HG03342 (cell line): ENCODE data around the gene AFM.
"Not testable (repeated sequence)": the region's sequence is repeated elsewhere in the genome, so short reads cannot be mapped to it uniquely, and the experiment has no call there.

Experiments
- ATAC-seq: cut with Tn5 transposase; IDR thresholded peaks from one replicate; pipeline ENCODE4 v1.9.1; 2021; ENCODE audit warnings: mild to moderate bottlenecking, moderate library complexity; ENCODE audit not compliant: unreplicated experiment

The AFM gene

DNA sequence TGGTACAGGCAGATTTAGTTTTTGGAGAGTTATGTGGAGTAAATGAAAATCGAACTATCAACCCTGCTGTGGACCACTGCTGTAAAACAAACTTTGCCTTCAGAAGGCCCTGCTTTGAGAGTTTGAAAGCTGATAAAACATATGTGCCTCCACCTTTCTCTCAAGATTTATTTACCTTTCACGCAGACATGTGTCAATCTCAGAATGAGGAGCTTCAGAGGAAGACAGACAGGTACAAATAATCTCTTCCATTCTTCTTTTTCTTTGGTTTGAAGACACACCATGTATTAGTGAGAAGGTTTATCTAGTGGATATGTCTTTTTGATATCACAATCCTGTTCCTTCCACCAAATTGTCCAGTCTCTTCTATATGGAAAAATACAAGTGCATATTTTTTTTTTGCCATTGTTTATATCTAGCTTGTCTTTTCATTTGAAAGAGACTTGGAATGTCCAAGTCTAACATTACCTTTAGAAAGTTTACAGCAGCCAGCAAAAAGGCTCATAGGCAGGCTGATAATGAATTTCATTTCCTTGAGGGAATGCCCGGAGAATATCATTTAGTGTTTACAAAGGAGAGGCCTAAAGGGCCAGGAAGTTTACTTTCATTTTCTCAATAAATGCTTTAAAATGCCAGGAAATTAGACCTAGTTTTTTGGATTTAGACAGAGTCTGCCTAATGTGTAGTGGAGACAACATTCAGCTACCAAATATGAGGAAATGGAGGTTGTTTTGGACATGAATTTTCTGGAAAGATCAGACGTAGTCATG, 18.6 kb downstream of the AFM start:
- ATAC-seq: no peak

- ATAC-seq: no peak
These were observed 20.2 kb downstream of the AFM start for GRCh38 chr4:73501664-73502265.

GRCh38 chr4:73505567-73505966, 24.0 kb downstream of the AFM start:
- ATAC-seq: no peak

DNA sequence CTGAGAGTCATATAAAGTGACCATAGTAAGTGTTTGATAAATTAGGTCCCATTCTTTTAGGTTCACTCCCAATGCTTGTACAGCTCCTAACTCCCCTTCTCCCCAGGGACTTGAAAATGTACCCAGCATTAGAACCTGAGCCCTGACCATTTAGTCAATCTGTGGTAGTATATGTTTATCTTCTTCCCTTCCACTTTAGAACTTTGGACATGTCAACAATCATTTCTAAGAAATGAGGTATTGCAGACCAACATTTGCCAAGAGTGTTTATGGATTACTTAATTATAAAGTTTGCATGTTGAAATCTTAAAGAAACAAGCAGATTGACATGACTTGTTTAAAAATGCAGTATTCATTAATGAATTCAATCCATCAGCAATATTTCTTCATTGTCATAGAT, 26.0 kb downstream of the AFM start:
- ATAC-seq: no peak

- ATAC-seq: no peak
These were observed 27.1 kb downstream of the AFM start for GRCh38 chr4:73508651-73509050.

DNA sequence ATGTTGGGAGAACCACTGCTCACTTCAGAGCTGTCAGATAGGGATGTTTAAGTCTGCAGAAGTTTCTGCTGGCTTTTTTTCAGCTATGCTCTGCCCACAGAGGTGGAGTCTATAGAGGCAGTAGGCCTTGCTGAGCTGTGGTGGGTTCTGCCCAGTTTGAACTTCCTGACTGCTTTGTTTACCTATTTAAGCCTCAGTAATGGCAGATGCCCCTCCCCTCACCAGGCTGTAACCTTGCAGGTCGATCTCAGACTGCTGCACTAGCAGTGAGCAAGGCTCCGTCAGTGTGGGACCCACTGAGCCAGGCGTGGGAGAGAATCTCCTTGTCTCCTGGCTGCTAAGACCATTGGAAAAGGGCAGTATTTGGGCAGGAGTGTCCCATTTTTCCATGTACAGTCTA, 36.8 kb downstream of the AFM start:
- ATAC-seq: no peak

DNA sequence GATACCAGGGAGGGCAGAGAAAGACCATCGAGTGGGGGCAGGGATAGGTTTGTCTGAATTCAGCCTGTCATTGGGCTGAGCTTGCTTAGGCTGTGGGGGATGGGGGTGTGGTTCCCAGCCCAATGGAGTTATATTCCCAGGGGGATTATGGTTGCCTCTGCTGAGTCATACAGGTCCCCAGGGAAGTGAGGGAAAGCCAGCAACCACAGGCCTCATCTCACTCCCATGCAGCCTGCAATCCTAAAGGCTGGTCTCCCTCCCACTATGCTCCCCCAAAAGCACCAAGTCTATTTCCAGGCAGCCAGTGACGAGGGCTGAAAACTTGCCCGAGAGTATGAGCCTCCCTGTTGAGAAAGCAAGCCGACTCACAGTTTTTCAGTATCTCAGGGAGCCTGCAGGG, 39.3 kb downstream of the AFM start:
- ATAC-seq: peak; percentile 46

- no peak for ATAC-seq
These were observed 41.6 kb downstream of the AFM start for GRCh38 chr4:73523126-73523525.

GRCh38 chr4:73525611-73526010, 44.1 kb downstream of the AFM start:
- ATAC-seq: no peak

DNA sequence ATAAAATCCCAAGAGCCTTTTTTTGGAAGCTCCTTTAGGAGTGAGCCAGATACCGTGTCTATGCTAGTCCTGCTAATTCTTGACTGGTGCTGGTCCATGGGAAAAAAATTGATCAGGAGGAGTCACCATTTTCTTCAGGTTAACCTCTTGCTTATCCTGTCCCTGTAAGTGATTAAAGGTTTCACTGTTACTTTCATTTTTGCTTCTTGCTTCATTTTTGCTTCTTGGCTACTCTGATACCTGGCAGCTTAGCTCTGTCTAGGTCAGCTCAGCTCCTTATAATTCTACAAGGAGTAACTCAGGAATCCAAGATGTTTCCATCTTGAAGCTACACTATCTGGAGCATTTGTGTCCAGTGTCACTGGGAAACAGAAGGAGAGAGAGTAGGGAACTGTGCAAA, 45.7 kb downstream of the AFM start:
- ATAC-seq: no peak

DNA sequence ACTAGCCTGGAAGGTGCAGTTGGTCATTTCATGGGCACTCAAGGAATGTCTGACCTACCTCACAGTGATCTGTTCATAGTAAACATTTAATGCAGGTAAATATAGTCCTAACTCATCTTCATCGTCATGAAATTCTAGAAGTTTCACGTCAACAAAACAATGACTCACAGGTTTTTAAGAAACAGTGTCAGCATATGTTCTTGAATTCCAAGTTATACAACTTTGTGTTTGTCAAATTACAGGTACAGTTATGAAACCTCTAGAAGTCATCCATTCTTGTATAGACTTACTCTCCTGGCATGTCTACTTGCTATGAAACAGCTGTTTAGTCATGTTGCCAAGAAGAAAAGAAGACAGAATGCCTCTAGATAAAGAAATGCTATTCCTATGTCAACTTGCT, 46.6 kb downstream of the AFM start:
- ATAC-seq: no peak

DNA sequence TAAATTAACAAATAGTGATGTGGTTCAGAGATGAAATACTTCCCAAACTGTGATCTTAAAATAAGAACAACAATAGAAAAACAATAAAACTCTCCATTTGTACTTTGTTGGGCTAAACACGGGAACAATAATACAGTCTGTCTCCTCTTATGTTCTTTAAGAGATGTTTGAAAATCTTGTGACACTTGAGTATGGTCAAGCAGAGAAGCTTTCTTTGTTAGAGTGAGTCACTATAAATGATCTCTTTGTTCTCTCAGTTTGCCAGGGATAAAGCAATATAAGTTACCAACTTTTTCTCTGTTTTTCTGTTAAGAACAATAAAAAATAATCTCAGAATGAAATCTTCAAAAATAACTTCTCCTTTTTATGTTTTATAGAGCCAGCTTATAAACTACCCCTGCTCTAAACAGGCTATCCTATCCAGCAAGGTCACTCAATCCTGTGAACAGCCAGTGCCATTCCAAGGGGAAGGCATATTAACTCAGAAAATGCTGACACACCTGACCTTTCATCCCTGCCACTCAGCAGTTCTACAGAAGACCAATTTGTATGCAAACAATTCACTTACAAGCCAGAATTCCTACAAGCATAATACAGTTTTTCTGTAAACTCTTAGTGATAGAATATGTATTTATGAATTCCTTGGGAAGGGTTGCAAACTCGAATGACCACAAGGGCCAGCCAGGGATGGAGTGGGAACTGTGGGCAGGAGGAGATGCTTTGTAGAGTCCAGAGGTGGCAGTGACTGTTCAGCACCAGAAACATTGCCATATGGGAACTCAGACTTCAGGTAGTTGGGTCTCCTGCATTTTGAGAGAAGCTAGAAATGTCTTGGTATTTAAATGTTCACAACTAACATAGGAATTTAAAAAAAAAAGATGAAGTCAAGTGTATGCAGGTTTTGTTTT, 52.2 kb downstream of the AFM start:
- ATAC-seq: no peak

DNA sequence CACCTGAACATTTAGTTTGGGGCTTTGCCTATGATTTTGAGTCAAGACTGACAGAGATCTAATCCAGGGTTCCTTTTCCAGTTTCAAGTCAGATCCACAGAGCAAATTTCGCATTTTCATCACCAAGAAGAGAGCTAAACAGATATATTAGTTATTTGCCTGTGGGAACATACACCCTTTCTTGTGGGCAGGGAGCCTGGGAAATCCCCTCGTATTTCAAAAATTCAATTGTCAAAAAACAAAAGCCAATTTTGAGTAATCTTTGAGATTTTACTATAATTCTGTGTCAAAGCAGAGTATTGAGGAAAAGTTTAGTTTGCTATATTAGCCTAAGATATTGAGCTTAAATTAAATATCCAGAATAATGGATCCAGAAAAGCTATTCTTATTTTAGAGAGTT, 56.6 kb downstream of the AFM start:
- ATAC-seq: no peak

DNA sequence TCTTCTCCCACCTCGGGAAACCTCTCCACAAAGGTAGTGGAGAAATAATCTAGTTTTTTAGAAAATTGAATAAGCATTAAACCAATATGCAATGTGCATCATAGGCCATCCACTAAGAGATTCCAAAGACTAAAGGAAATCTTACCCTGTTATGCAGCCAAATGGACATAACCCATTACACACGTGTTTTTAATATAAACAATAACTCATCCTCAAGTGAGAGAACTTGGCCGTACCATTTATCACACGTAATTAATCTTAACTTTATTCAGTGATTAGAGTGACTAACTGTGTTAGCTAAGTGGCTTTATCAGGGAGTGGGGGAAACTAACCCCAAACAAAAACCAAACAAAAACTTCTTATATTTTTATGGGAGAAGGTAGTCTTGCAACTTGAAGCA, 57.8 kb downstream of the AFM start:
- no peak for ATAC-seq

- no peak for ATAC-seq
These were observed 59.3 kb downstream of the AFM start for GRCh38 chr4:73540826-73541225.

DNA sequence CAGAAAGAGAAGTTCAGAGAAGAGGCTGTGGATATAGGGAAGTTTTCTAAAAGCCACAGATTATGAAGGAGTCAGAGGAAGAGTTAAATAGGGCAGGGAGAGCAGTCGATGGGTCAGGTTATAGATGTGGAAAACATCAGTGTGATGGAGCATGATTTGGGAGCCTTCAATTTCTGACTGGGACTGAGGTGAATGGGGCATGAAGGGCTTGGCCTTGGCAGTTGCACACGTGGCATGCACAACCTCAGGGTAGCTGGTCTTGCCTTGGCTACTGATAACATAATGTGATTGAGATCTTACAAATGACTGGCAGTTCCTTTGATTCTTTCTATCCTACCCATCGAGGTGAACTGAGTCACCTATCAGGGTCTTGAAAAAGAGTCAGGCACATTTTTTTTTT, 59.7 kb downstream of the AFM start:
- ATAC-seq: no peak

GRCh38 chr4:73544620-73545019, 63.1 kb downstream of the AFM start:
- ATAC-seq: no peak

DNA sequence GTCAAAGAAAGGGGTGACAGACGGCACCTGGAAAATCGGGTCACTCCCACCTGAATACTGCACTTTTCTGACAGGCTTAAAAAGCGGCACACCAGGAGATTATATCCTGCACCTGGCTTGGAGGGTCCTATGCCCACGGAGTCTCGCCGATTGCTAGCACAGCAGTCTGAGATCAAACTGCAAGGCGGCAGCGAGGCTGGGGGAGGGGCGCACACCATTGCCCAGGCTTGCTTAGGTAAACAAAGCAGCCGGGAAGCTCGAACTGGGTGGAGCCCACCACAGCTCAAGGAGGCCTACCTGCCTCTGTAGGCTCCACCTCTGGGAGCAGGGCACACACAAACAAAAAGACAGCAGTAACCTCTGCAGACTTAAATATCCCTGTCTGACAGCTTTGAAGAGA, 69.3 kb downstream of the AFM start:
- ATAC-seq: not testable (repeated sequence)
